GM18870 (cell line): ENCODE data around the gene CUBN.

Experiments
- ATAC-seq: cut with Tn5 transposase; IDR thresholded peaks from one replicate; pipeline ENCODE4 v1.9.1; 2021; ENCODE audit warnings: moderate library complexity; ENCODE audit not compliant: unreplicated experiment

The CUBN gene

GRCh38 chr10:16931930-16932329 lies 197.7 kb downstream of the CUBN start:
- ATAC-seq: no peak

- ATAC-seq: no peak
Observed at GRCh38 chr10:16930540-16930939, 199.1 kb downstream of the CUBN start.

- no peak for ATAC-seq
Observed at GRCh38 chr10:16929069-16929468, 200.5 kb downstream of the CUBN start.

- ATAC-seq: no peak
Observed at GRCh38 chr10:16927546-16927945, 202.1 kb downstream of the CUBN start.

- ATAC-seq: no peak
Observed at GRCh38 chr10:16923726-16924125, 205.9 kb downstream of the CUBN start.

- no peak for ATAC-seq
Observed at GRCh38 chr10:16923309-16923708, 206.3 kb downstream of the CUBN start.

GRCh38 chr10:16919121-16919982 lies 210.3 kb downstream of the CUBN start:
- ATAC-seq: no peak

- no peak for ATAC-seq
Observed at GRCh38 chr10:16916496-16916895, 213.1 kb downstream of the CUBN start.

GRCh38 chr10:16915300-16915699 lies 214.3 kb downstream of the CUBN start:
- no peak for ATAC-seq

GRCh38 chr10:16913266-16913665 lies 216.3 kb downstream of the CUBN start:
- no peak for ATAC-seq

GRCh38 chr10:16910793-16911164 lies 218.8 kb downstream of the CUBN start:
- ATAC-seq: no peak

GRCh38 chr10:16909961-16910792 lies 219.4 kb downstream of the CUBN start:
- no peak for ATAC-seq

GRCh38 chr10:16909271-16909767 lies 220.3 kb downstream of the CUBN start:
- no peak for ATAC-seq

- ATAC-seq: no peak
Observed at GRCh38 chr10:16907687-16908086, 221.9 kb downstream of the CUBN start.

GRCh38 chr10:16905320-16905719 lies 224.3 kb downstream of the CUBN start:
- no peak for ATAC-seq

GRCh38 chr10:16904639-16905061 lies 225.0 kb downstream of the CUBN start:
- no peak for ATAC-seq

GRCh38 chr10:16904049-16904448 lies 225.6 kb downstream of the CUBN start:
- no peak for ATAC-seq

GRCh38 chr10:16902606-16903005 lies 227.0 kb downstream of the CUBN start:
- ATAC-seq: no peak

- ATAC-seq: no peak
Observed at GRCh38 chr10:16901106-16901505, 228.5 kb downstream of the CUBN start.

GRCh38 chr10:16896993-16897392 lies 232.6 kb downstream of the CUBN start:
- no peak for ATAC-seq

- no peak for ATAC-seq
Observed at GRCh38 chr10:16894821-16895220, 234.8 kb downstream of the CUBN start.

- ATAC-seq: no peak
Observed at GRCh38 chr10:16893664-16894063, 235.9 kb downstream of the CUBN start.
